ENCODE results near the gene CASP3. TPM values are rescaled to one million over a fixed set of nuclear protein-coding genes. Genes with fewer than 3 reads are reported as not detected.

The CASP3 gene
- total and polyA plus RNA-seq, 9 of the 15 experiments (the other 6 are each of a cell fraction or from before 2014, with no cell fraction given) = 17.6 to 40.1 (median 31.8) TPM

GRCh38 chr4:184674011-184674410 is 24.8 kb upstream of the CASP3 start (continued):
- TF ChIP-seq BRCA1 (IDR thresholded peaks at IDR 0.05) (no peak), BRCA1 (CRISPR knock-in tag; IDR thresholded peaks at IDR 0.05) (no peak), ZNF354B (CRISPR knock-in tag; IDR thresholded peaks at IDR 0.05) (no peak), SREBF2 (CRISPR knock-in tag; IDR thresholded peaks at IDR 0.05) (no peak), SMARCA5 (IDR thresholded peaks at IDR 0.05) (no peak), ZHX1 (conservative IDR thresholded peaks at IDR 0.05; ENCODE audit: low read length) (no peak), PHF21A (IDR thresholded peaks at IDR 0.05; ENCODE audit: borderline replicate concordance, low read depth) (no peak), ZNF75A (CRISPR knock-in tag; IDR thresholded peaks at IDR 0.05) (no peak)

GRCh38 chr4:184672741-184673140 is 23.5 kb upstream of the CASP3 start:
- ChIA-PET CTCF (ENCODE audit: low intra/inter-chr PET ratio) (no interaction called here), POLR2A (no interaction called here)
- H3K9me3 ChIP-seq (replicated peaks; ENCODE audit: control insufficient read depth, insufficient read depth, low read depth, low read length) = no peaks in the 10 kb centered on the region
- WGBS (ENCODE audit: insufficient coverage, low coverage, missing lambda C conversion rate) = 87% methylated on average over 6 of the region's 6 CpGs
- no peaks in the 10 kb centered on the region for H3K79me2 ChIP-seq (ENCODE audit: control insufficient read depth, insufficient read depth, low read length)
- H3K27ac ChIP-seq (ENCODE audit: extremely low read depth, low read depth, low read length) = no peak overlapping the region
- no peaks in the 10 kb centered on the region for H3K27me3 ChIP-seq (ENCODE audit: control insufficient read depth in 2 of 2, insufficient read depth in 2 of 2, low read length in 2 of 2)
- intact Hi-C loops (cut with micrococcal nuclease) = no loop called here
- H3K9me1 ChIP-seq (ENCODE audit: control insufficient read depth, insufficient read depth, low read length) = no peaks in the 10 kb centered on the region
- DNase-seq (ENCODE audit: extremely low read depth in 1 of 4, low spot score in 3 of 4) = no peak
- H4K20me1 ChIP-seq (replicated peaks; ENCODE audit: control insufficient read depth, insufficient read depth, low read length) = no peaks in the 10 kb centered on the region
- H2AFZ ChIP-seq (ENCODE audit: low read depth, low read length) = no peak overlapping the region
- in situ Hi-C loops (cut with MboI) = no loop called here
- no peak overlapping the region for H3K4me3 ChIP-seq
- H3K36me3 ChIP-seq (ENCODE audit: control insufficient read depth, insufficient read depth, low read length) = peaks cover 32% of the 10 kb centered on the region; the same call in 2 of the 3 replicates
- BruUV-seq (replicated peaks) = no TSS peak
- ATAC-seq = no peak
- H3K9ac ChIP-seq (ENCODE audit: insufficient read depth in 1 of 2, low read depth in 2 of 2, low read length in 2 of 2) = no peak overlapping the region
- H3K4me1 ChIP-seq (replicated peaks in 1 of 2; ENCODE audit: control insufficient read depth in 2 of 2, insufficient read depth in 2 of 2, low read length in 2 of 2) = no peaks in the 10 kb centered on the region; a peak in 1 of 5 replicates
- H3K4me2 ChIP-seq (ENCODE audit: insufficient read depth, low read length) = no peak overlapping the region
- no peak for FAIRE-seq
- TF ChIP-seq PHB2 (IDR thresholded peaks at IDR 0.05; ENCODE audit: low read depth) (no peak), KAT7 (CRISPR knock-in tag; IDR thresholded peaks at IDR 0.05; ENCODE audit: borderline replicate concordance) (no peak), JUND (IDR thresholded peaks at IDR 0.05; ENCODE audit: borderline replicate concordance, low read depth, low read length) (no peak), JUND (tag; IDR thresholded peaks at IDR 0.05; ENCODE audit: borderline replicate concordance, low read depth, low read length) (no peak), TRIM25 (IDR thresholded peaks at IDR 0.05; ENCODE audit: borderline replicate concordance) (no peak), RBM39 (optimal IDR thresholded peaks at IDR 0.05; ENCODE audit: low read depth, low read length) (no peak), NONO (IDR thresholded peaks at IDR 0.05; ENCODE audit: low read depth in 2 of 2, low read length in 1 of 2) (no peak), FOXJ3 (CRISPR knock-in tag; IDR thresholded peaks at IDR 0.05) (no peak), GTF2F1 (IDR thresholded peaks at IDR 0.05; ENCODE audit: low read depth, low read length) (no peak), BCOR (IDR thresholded peaks at IDR 0.05) (no peak)
